BLaER1 treated with 17β-estradiol and CSF1 and Interleukin-3, amounts not matched to agents 10 nM and 100 nM (cell line): ENCODE measurements around the gene HSPB3.

ENCODE experiments used
- H3K27ac ChIP-seq, 11 experiments: shearing (Covaris generic); formaldehyde crosslinking; 2 replicates each; pipeline ENCODE4 v1.8.1; 2022
- H3K27me3 ChIP-seq, 11 experiments: shearing (Covaris generic); formaldehyde crosslinking; 2 replicates each; pipeline ENCODE4 v1.8.1; 2022
- H3K36me3 ChIP-seq, 11 experiments: shearing (Covaris generic); formaldehyde crosslinking; 2 replicates each; pipeline ENCODE4 v1.8.1; 2022
- H3K4me1 ChIP-seq, 10 experiments: shearing (Covaris generic); formaldehyde crosslinking; 2 replicates each; pipeline ENCODE4 v1.8.1; 2022
- H3K4me2 ChIP-seq, 11 experiments: shearing (Covaris generic); formaldehyde crosslinking; 2 replicates each; pipeline ENCODE4 v1.8.1; 2022
- H3K4me3 ChIP-seq, 10 experiments: shearing (Covaris generic); formaldehyde crosslinking; 2 replicates each; pipeline ENCODE4 v1.8.1; 2022
- H3K9ac ChIP-seq, 11 experiments: shearing (Covaris generic); formaldehyde crosslinking; 2 replicates each; pipeline ENCODE4 v1.8.1; 2022
- H3K9me3 ChIP-seq, 11 experiments: shearing (Covaris generic); formaldehyde crosslinking; replicated peaks in 1 of 11; 2 replicates each; pipeline ENCODE4 v1.8.1; 2022
- H4K20me1 ChIP-seq, 11 experiments: shearing (Covaris generic); formaldehyde crosslinking; 2 replicates each; pipeline ENCODE4 v1.8.1; 2022
- Cebpa-rat ChIP-seq, 11 experiments: shearing (Covaris generic); IDR thresholded peaks; 2 replicates each; pipeline ENCODE4 v1.8.1; 2022

Gene HSPB3

DNA sequence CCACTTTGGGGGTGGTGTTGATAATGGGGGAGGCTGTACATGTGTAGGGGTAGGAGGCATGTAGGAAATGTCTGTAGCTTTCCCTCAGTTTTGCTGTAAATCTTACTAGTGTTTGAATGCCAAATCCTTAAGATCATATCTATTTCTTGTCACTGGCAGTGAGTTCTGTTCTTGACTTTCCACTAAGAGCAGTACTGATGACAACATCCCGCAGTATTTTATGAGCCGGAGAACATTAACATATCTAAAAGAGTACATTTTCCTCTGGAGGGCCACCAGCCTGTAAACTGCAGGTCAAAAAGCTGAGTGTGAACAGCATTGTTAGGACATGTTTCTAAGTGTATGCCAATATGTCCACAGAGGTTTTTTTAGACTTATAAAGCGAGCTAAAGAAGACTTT lies 2.5 kb upstream of the HSPB3 start:
- no peak overlapping the region for H3K4me2 ChIP-seq
- H3K9me3 ChIP-seq, result no peaks in the 10 kb centered on the region
- no peaks in the 10 kb centered on the region for H3K4me1 ChIP-seq
- no peaks in the 10 kb centered on the region for H4K20me1 ChIP-seq
- H3K4me3 ChIP-seq, result no peak overlapping the region
- no peaks in the 10 kb centered on the region for H3K27me3 ChIP-seq
- H3K36me3 ChIP-seq, result no peaks in the 10 kb centered on the region
- H3K9ac ChIP-seq, result no peak overlapping the region
- no peak for TF ChIP-seq Cebpa-rat (IDR thresholded peaks at IDR 0.05)
- H3K27ac ChIP-seq, result no peak overlapping the region

DNA sequence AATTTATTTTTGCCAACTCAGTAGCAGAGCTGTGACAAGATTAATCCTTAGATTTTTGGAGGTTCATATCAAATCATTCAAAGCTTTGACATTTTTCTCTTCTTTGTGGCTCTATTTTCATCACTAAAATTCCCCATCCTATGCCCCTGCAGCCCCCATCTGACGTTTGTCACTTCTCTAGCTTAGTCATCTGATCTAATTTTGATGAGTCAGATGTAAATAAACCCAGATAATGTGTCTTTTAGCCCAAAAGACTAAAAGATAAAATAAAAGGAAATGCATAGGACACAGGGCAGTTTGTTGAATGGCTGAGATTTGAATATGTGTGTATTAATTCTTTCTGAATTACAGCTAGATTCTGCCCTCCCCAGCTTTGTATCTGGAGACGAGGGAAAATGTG lies 897 bp upstream of the HSPB3 start:
- no peak for TF ChIP-seq Cebpa-rat (IDR thresholded peaks at IDR 0.05)

DNA sequence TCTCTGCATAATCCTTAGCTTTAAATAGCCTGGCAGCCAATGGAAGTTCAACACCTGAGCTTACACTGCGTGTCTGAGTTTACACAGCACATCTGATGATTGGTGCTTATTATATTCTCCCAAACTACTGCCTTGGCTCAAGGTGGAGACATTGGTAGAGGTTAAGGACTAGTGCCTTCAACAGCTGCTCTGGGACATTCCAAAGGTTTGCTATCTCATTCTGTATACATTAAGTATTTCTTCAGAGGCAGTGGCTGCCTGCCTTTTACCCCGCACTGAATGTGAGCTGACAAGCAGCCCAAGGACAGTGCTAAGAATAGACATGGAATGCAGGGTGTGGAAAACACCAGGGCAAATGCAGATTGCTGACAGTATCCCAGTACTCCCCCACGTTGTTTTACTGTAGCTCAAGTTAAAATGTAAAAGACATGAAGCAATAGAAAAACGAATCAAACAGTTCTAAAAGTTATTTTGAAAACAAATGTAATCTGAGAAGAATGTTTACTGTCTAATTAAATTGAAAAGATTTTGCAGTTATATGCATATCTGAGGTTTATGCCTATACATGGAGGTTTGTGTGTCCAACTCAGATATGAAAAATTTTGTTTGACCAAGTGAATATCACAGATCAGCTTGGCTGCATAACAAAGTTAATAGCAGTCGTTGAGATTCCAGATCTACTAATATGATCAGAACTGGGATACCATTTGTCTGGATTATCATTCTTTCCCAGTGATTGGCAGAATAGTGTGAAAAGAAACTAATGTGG lies 1.8 kb downstream of the HSPB3 start:
- no peak overlapping the region for H3K4me2 ChIP-seq
- no peaks in the 10 kb centered on the region for H4K20me1 ChIP-seq
- no peak for TF ChIP-seq Cebpa-rat (IDR thresholded peaks at IDR 0.05)
- peaks cover 24 to 31% (median 27%) of the 10 kb centered on the region in 11 experiments; a peak in 21 of 22 replicates for H3K9me3 ChIP-seq
- no peaks in the 10 kb centered on the region for H3K36me3 ChIP-seq
- no peak overlapping the region for H3K9ac ChIP-seq
- no peaks in the 10 kb centered on the region for H3K4me1 ChIP-seq
- H3K27me3 ChIP-seq, result no peaks in the 10 kb centered on the region
- no peak overlapping the region for H3K4me3 ChIP-seq
- no peak overlapping the region for H3K27ac ChIP-seq

More for the DNA sequence above, 897 bp upstream of the HSPB3 start:
- Histone ChIP-seq H3K9ac (no peak overlapping the region), H3K4me3 (no peak overlapping the region), H3K27ac (no peak overlapping the region), H4K20me1 (no peaks in the 10 kb centered on the region), H3K9me3 (peaks cover 0 to 4% (median 2%) of the 10 kb centered on the region in 11 experiments; a peak in 8 of 22 replicates), H3K27me3 (no peaks in the 10 kb centered on the region), H3K4me2 (no peak overlapping the region), H3K36me3 (no peaks in the 10 kb centered on the region), H3K4me1 (no peaks in the 10 kb centered on the region)

DNA sequence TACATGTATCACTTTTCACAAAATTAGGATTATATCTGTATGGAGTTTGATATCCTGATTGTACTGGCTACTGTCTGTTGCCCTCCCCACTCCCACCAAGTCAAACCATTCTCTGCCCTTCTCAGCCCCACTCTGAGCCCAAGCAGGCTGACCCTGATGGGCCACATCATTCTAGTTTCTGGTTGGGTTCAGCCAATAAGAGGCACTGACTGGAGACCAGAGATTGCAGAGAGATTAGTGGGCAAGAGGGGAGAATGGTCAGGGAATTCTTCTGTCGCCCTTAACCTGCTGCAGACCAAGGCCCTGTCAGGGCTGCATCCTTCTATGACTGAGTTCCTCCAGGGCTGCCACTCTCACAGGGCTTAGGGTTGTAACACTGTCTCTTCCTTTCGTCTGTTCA lies 2.7 kb downstream of the HSPB3 start:
- Histone ChIP-seq H3K4me1 (no peaks in the 10 kb centered on the region), H3K9me3 (peaks cover 29 to 38% (median 31%) of the 10 kb centered on the region in 11 experiments; a peak in 21 of 22 replicates), H3K4me3 (no peak overlapping the region), H3K9ac (no peak overlapping the region), H3K27me3 (no peaks in the 10 kb centered on the region), H3K36me3 (no peaks in the 10 kb centered on the region), H3K27ac (no peak overlapping the region), H4K20me1 (no peaks in the 10 kb centered on the region), H3K4me2 (no peak overlapping the region)
- TF ChIP-seq Cebpa-rat (IDR thresholded peaks at IDR 0.05), result no peak

DNA sequence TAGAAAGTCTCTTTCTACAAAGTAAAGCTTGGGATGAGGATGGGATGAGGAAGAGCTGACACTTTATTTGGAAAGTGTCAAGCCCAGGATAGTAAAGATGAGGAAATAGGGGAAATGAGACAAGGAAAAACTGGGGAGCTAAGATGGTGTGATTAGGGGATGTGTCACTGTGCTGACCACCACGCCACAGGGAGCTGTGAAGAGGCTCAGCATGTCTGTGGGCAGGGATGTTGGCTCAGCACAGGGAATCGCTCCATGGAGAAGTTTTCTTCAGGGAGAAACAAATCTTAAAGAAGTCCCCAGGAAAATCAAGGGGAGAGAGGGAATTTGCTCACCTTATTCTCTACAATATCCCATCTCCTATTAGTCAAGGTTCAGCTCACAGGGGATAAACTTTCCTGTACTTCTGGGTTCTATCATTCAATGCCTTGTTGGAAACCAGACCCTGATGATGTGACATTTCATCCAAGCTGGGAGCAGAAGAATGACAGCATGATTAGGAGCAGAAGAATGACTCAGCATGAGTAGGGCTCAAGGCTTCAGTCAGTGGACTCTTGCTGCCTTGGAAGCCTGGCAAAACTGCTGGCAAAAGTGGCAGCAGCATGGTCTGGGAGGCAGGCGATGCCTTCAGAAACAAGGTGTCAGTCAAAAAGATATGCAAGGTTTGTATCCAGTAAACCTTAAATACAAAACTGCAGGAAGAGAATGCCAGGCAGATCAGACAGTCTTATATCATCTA lies 4.9 kb downstream of the HSPB3 start:
- Histone ChIP-seq H3K27me3 (no peaks in the 10 kb centered on the region), H3K36me3 (no peaks in the 10 kb centered on the region), H3K4me3 (no peak overlapping the region), H3K4me2 (no peak overlapping the region), H3K27ac (no peak overlapping the region), H3K4me1 (no peaks in the 10 kb centered on the region), H4K20me1 (no peaks in the 10 kb centered on the region), H3K9ac (no peak overlapping the region), H3K9me3 (peaks cover 30 to 40% (median 32%) of the 10 kb centered on the region in 11 experiments; a peak in 21 of 22 replicates)
- no peak for TF ChIP-seq Cebpa-rat (IDR thresholded peaks at IDR 0.05)

DNA sequence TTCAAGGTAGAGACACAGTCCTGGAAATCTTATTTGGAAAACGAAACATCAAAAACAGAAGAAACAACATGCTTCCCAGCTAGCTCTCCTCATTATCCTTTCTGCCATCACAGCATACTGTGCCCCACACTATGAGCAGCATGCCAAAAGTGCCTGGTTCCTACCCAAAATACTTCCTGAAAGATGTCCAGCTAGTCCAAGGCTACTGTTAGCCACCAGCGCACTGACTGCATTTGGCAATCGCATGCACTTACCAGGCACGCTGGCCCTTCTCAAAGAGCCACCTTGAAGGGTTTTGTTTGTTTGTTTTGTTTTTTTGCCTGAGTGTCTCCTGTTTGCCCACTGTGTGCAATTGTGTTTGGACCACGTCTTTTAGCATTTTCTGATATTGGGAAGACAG lies 6.8 kb downstream of the HSPB3 start:
- H3K4me2 ChIP-seq, result no peak overlapping the region
- no peaks in the 10 kb centered on the region for H3K36me3 ChIP-seq
- H3K4me1 ChIP-seq, result no peaks in the 10 kb centered on the region
- H3K27me3 ChIP-seq, result no peaks in the 10 kb centered on the region
- H3K9me3 ChIP-seq, result peaks cover 43 to 57% (median 49%) of the 10 kb centered on the region in 11 experiments
- no peak overlapping the region for H3K27ac ChIP-seq
- no peak for TF ChIP-seq Cebpa-rat (IDR thresholded peaks at IDR 0.05)
- no peak overlapping the region for H3K9ac ChIP-seq
- H4K20me1 ChIP-seq, result no peaks in the 10 kb centered on the region
- no peak overlapping the region for H3K4me3 ChIP-seq

DNA sequence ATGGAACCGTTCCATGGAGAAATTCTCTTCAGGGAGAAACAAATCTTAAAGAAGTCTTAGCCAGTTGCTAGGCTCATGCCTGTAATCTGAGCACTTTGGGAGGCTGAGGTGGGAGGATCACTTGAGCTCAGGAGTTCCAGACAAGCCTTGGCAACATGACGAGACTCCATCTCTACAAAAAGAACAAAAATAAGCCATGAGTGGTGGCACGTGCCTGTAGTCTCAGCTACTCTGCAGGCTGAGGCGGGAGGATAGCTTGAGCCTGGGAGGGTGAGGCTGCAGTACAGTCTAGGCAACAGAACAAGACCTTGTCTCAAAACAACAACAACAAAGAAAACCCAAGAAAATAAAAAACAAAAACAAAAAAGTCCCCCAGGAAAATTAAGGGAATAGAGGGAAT lies 8.2 kb downstream of the HSPB3 start:
- no peak overlapping the region for H3K4me3 ChIP-seq
- H3K4me2 ChIP-seq, result no peak overlapping the region
- peaks cover 43 to 57% (median 49%) of the 10 kb centered on the region in 11 experiments for H3K9me3 ChIP-seq
- no peaks in the 10 kb centered on the region for H4K20me1 ChIP-seq
- H3K4me1 ChIP-seq, result no peaks in the 10 kb centered on the region
- no peak overlapping the region for H3K9ac ChIP-seq
- H3K27me3 ChIP-seq, result no peaks in the 10 kb centered on the region
- H3K36me3 ChIP-seq, result no peaks in the 10 kb centered on the region
- no peak overlapping the region for H3K27ac ChIP-seq
- no peak for TF ChIP-seq Cebpa-rat (IDR thresholded peaks at IDR 0.05)

DNA sequence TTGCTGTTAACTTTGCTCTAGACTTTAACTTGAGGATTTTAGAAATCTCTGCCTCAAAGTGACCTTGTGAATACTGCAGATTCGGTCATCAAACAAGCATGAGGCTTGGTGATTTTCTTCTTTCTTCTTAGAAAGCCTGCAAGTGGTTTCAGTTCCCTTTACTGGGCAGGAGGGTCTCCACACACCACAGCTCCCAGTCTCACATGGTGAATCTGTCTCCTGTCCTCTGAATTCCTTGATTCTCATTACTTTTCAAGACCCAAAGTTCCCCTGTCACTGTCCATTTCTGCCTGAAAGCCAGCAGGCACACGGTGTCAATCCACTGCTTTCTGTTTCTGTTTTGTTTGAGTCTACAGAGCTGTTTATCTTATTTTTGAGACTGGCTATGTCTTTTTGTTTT lies 14.1 kb downstream of the HSPB3 start:
- Histone ChIP-seq H3K4me3 (no peak overlapping the region), H3K36me3 (no peaks in the 10 kb centered on the region), H3K27me3 (no peaks in the 10 kb centered on the region), H3K27ac (peak overlapping the region in 1 of 11 experiments; percentile 11; a peak in 1 of 22 replicates), H3K9me3 (peaks cover 12 to 19% (median 18%) of the 10 kb centered on the region in 11 experiments), H3K4me2 (peak overlapping the region; percentile 13 to 73 (median 41)), H3K9ac (0 out of 22 replicates have a peak overlapping the region, but pooled peaks of 1 of the 11 experiments have one; percentile 28), H4K20me1 (no peaks in the 10 kb centered on the region), H3K4me1 (peaks cover 9 to 17% (median 13%) of the 10 kb centered on the region in 10 experiments)
- no peak for TF ChIP-seq Cebpa-rat (IDR thresholded peaks at IDR 0.05)

DNA sequence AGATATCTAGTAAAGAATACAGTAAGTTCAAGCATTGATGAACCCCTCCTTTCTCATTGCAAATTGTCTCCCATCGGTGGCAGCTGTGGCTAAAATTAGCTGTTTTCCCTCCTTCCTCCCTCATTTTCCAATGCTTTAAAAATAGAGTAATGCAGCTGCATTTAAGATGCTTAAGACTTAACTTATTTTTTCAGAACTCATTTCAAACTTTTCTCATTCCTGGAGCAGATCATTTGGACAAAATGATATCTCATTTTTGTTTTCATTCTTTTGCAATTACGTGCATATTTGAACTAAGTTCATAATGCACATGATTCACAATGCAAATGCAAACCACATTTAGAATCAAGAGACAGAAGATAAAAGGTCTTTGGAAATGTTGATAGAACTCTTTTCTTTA lies 14.6 kb downstream of the HSPB3 start:
- no peak for TF ChIP-seq Cebpa-rat (IDR thresholded peaks at IDR 0.05)
- H3K27me3 ChIP-seq, result no peaks in the 10 kb centered on the region
- no peak overlapping the region for H3K27ac ChIP-seq
- no peak overlapping the region for H3K9ac ChIP-seq
- H4K20me1 ChIP-seq, result no peaks in the 10 kb centered on the region
- peaks cover 9 to 17% (median 13%) of the 10 kb centered on the region in 10 experiments for H3K4me1 ChIP-seq
- H3K4me2 ChIP-seq, result peak overlapping the region; percentile 13 to 73 (median 41); a peak in 20 of 22 replicates
- H3K36me3 ChIP-seq, result no peaks in the 10 kb centered on the region
- H3K9me3 ChIP-seq, result peaks cover 12 to 19% (median 18%) of the 10 kb centered on the region in 11 experiments
- no peak overlapping the region for H3K4me3 ChIP-seq
